Mesodermal cell (in vitro differentiated cells): ENCODE measurements around the gene FRYL.

Source experiments
- H3K27ac ChIP-seq: 2 replicates; pipeline ENCODE4 v1.7.0; 2013; ENCODE audit warnings: mild to moderate bottlenecking, low read depth, low read length, moderate library complexity; ENCODE audit not compliant: severe bottlenecking
- H3K36me3 ChIP-seq: 2 replicates; pipeline ENCODE4 v1.7.1; 2013; ENCODE audit warnings: mild to moderate bottlenecking, low read length, moderate library complexity; ENCODE audit not compliant: control insufficient read depth, insufficient read depth
- H3K4me1 ChIP-seq: one replicate; pipeline ENCODE4 v1.7.1; 2013; ENCODE audit warnings: mild to moderate bottlenecking, low read length; ENCODE audit not compliant: insufficient read depth, control insufficient read depth, poor library complexity, severe bottlenecking
- H3K4me3 ChIP-seq: 2 replicates; pipeline ENCODE4 v1.7.0; 2013; ENCODE audit warnings: low read length, control low read depth, mild to moderate bottlenecking; ENCODE audit not compliant: insufficient read depth, poor library complexity, severe bottlenecking; ENCODE audit errors: extremely low read depth
- H3K9me3 ChIP-seq: 2 replicates; pipeline ENCODE4 v1.7.1; 2013; ENCODE audit warnings: mild to moderate bottlenecking, low read length, moderate library complexity; ENCODE audit not compliant: control insufficient read depth
- WGBS, 2 experiments: methylation state at CpG; one replicate each; pipeline ENCODE4 v1.1.5; 2013; ENCODE audit warnings: missing lambda C conversion rate in 2 of 2; ENCODE audit not compliant: insufficient coverage in 2 of 2; 5-methylcytosine and 5-hydroxymethylcytosine counted together

Gene FRYL

DNA sequence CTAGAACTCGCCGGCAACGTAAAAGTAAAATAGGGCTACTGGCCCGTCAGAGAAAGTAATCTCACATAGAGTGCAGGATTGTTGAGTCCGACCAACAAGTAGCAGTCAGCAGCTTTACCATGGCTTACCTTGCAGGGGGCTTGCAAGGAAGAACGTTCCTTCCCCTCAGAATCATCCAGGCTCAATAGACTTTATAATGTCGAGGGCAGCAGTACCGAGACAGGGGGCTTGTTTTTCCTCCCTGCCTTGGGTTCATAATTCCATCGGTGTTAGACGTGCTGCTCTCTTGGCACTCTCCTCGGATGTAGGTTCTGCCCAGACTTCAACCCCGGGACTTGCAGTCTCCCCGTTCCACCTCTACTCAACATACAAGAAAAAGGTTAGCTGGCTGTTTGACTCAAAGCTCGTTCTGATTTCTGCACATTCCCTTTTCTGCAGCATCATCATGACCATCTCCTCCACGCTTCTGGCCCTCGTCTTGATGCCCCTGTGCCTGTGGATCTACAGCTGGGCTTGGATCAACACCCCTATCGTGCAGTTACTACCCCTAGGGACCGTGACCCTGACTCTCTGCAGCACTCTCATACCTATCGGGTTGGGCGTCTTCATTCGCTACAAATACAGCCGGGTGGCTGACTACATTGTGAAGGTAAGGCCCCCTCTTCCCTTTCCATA lies 295.4 kb downstream of the FRYL start:
- Histone ChIP-seq H3K36me3 (no peaks in the 10 kb centered on the region), H3K4me3 (no peak overlapping the region), H3K9me3 (no peaks in the 10 kb centered on the region), H3K4me1 (peaks cover 3% of the 10 kb centered on the region), H3K27ac (no peak overlapping the region)
- 88 to 90% methylated on average over 17 to 22 of the region's 22 CpGs for WGBS, 2 experiments

DNA sequence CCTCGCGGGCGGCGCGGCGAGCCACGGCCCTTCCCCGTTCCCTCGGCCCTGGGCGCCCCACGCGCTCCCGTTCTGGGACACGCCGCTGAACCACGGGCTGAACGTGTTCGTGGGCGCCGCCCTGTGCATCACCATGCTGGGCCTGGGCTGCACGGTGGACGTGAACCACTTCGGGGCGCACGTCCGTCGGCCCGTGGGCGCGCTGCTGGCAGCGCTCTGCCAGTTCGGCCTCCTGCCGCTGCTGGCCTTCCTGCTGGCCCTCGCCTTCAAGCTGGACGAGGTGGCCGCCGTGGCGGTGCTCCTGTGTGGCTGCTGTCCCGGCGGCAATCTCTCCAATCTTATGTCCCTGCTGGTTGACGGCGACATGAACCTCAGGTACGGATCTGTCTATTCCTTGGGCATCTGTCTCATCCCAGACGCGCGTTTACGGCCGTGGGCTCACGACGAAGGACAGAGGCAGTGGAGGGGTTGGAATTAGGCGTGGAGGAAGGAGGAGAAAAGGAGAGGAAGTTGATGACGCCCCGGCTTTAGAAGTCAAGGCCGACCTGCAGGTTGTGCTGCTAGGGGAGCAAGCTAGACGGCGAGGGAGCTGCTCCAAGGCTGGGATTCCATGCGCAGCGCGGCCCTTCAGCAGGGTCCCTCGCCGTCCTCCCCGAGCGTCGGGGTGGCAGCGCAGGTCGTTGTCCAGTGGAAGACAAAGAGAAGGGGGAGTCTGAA lies 296.1 kb downstream of the FRYL start:
- H3K4me1 ChIP-seq, result peaks cover 3% of the 10 kb centered on the region
- peak overlapping the region; percentile 43 for H3K4me3 ChIP-seq
- WGBS, 2 experiments, result 65 to 74% methylated on average over 59 to 61 of the region's 66 CpGs
- no peaks in the 10 kb centered on the region for H3K9me3 ChIP-seq
- H3K36me3 ChIP-seq, result no peaks in the 10 kb centered on the region
- no peak overlapping the region for H3K27ac ChIP-seq

DNA sequence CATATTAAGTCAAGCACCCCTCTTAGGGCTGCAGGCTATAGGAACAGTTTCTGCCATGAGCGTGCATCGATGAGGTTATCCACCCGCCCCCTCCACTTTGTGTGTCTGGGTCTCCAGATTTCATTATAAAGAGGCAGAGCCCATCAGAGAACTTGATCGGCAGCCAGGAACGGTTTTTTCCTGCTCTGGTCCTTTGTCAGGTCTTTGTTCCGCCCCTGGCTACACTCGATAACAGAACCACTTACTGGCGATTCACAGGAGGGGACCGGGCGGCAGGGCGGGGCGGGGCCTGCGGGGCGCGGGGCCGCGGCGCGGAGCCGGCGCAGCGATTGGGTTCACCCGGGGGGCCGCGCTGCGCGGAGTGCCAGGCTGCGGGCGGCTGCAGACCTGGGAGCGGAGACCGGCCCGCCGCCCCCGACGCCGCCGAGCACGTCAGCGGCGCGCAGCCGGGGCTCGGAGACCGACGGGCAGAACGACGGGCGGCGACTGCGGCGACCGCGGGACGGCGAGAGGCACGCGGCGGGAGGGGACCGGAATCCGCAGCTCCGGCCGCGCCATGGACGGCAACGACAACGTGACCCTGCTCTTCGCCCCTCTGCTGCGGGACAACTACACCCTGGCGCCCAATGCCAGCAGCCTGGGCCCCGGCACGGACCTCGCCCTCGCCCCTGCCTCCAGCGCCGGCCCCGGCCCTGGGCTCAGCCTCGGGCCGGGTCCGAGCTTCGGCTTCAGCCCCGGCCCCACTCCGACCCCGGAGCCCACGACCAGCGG lies 296.9 kb downstream of the FRYL start, which contains the start of gene SLC10A4:
Gene SLC10A4, plus strand, starts transcription at position 338 of the 771 bp plus-strand sequence. Its CDS starts 219 bp downstream, at position 557.
- no peak within 1 kb of the TSS for H3K27ac ChIP-seq
- peaks cover 3% of the 10 kb centered on the region for H3K4me1 ChIP-seq
- H3K36me3 ChIP-seq, result no peaks in the 10 kb centered on the region
- H3K9me3 ChIP-seq, result no peaks in the 10 kb centered on the region
- 3 to 5% methylated on average over 79 to 81 of the region's 85 CpGs for WGBS, 2 experiments
- peak within 1 kb of the TSS; percentile 43 for H3K4me3 ChIP-seq

DNA sequence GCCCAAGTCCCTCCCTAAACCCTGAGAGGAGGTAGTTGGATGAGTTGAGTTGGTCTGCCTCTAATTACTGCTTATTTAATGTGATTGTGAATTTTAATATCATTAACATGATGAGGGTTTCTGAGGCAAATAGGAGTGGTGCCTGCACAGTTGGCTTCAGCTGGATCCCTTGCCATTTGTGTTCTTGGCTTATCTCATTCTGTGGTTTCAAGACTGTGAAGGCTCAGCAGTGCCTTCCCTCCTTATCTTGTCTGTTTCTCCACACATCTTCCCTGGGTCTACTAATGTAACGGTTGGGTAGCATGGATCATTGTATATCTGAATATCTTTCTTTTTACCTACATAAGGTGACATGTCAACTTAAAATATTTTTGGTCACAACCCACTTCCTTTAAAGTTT lies 298.5 kb downstream of the FRYL start:
- Histone ChIP-seq H3K4me3 (no peak overlapping the region), H3K36me3 (no peaks in the 10 kb centered on the region), H3K9me3 (no peaks in the 10 kb centered on the region), H3K4me1 (peaks cover 3% of the 10 kb centered on the region), H3K27ac (no peak overlapping the region)
- WGBS, 2 experiments, result no CpG with 5 or more reads among the region's 1 CpG

DNA sequence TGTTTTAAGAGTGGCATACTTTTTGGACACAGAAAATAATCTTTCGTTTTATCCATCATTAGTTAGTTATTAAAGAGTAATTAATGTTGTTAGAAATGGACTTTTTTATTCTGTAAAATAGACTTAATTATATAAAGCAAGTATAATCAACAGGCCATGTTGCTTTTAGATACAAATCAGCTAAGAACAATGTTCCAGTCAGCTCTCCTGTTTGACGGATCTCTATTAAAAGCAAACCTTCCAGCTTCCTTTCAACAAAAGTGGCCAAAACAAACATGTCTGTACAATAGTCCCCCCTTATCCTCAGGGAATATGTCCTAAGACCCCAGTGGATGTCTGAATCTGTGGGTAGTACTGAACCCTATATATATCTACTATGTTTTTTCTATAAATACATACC lies 301.8 kb downstream of the FRYL start:
- H3K9me3 ChIP-seq, result no peaks in the 10 kb centered on the region
- H3K27ac ChIP-seq, result no peak overlapping the region
- H3K36me3 ChIP-seq, result no peaks in the 10 kb centered on the region
- WGBS, 2 experiments, result no CpG with 5 or more reads among the region's 2 CpGs
- peaks cover 3% of the 10 kb centered on the region for H3K4me1 ChIP-seq
- no peak overlapping the region for H3K4me3 ChIP-seq

DNA sequence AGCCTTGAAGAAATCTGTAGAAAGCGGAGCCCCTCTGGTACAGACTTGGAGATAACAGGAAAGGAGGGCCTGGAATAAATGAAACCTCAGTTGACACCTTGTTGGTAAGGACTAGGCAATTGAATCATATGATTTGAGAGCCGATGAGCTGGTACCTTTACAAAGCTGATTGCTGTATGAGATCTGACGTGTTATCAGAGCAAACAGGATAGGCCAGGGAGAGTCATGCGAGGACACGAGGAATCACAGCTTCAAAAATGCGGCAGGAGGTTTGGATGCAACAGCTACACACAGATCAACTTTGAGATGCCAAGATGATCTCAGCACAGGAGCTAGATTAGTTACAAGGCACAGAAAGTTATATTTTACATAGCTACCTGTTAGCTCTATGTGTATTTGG lies 304.3 kb downstream of the FRYL start:
- H3K27ac ChIP-seq, result no peak overlapping the region
- H3K4me3 ChIP-seq, result no peak overlapping the region
- 93 to 99% methylated on average over 6 of the region's 6 CpGs for WGBS, 2 experiments
- no peaks in the 10 kb centered on the region for H3K4me1 ChIP-seq
- H3K36me3 ChIP-seq, result no peaks in the 10 kb centered on the region
- no peaks in the 10 kb centered on the region for H3K9me3 ChIP-seq

DNA sequence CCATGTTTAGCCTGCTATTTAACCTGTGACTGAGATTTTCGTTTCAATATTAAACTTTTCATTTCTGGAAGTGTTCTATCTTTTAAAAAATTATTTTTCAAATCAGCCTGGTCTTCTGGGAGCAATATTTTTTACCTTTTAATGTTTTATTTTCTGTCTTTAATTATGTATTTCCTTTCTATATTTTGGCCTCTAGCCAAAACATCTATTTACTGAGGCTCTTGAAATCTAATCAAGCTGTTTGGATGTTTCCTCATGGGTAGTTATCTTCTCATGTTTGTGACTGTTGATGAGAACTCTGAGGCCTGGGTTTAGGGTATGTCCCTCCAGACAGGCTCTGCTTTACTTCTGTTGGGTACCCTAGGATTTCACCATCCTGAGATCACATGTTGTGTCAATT lies 307.3 kb downstream of the FRYL start:
- Histone ChIP-seq H3K27ac (no peak overlapping the region), H3K4me3 (no peak overlapping the region), H3K9me3 (no peaks in the 10 kb centered on the region), H3K4me1 (no peaks in the 10 kb centered on the region), H3K36me3 (no peaks in the 10 kb centered on the region)
- no CpG with 5 or more reads among the region's 1 CpG for WGBS, 2 experiments

DNA sequence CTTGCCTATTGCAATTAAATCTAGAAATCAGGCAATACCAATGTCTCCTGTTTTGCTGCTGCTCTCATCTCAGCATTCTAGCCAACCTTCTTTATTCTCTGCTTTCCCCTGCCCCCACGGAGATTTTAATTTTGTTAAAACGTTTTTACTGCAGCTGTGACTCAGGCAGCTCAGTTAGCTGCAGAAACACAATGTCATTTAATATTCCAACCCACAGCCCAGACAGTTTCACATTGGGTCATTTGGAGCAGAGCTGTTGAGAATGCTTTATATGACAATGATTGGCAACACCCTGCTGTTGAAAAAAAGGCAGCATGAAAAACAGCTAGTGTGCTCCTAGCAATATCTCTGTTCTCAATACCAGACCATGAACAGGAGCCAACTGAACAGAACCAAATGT lies 309.5 kb downstream of the FRYL start:
- no peaks in the 10 kb centered on the region for H3K4me1 ChIP-seq
- H3K9me3 ChIP-seq, result no peaks in the 10 kb centered on the region
- no peak overlapping the region for H3K4me3 ChIP-seq
- no peak overlapping the region for H3K27ac ChIP-seq
- H3K36me3 ChIP-seq, result no peaks in the 10 kb centered on the region
- 40% methylated on average over 1 of the region's 2 CpGs; no CpG with 5 or more reads in 1 of the 2 experiments for WGBS, 2 experiments

DNA sequence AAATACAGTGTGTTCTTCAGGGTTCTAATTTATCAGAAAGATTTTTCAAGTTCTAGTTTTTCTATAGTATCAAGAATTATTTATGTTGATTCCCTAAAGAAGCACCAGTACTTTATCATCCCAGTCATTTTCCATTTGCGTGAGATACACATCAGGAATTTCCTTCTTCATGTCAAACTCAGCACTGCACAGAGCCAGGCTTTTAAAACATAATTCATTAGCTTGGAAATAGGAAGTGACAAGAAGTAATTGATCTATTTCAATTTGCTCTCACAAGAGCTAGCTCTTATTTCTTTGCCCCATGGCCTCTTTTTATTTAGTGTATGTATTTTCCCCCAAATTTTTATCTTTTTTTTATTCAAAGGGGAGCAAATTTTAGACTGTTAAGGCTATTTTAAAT lies 309.9 kb downstream of the FRYL start:
- no CpG with 5 or more reads among the region's 1 CpG for WGBS, 2 experiments
- Histone ChIP-seq H3K4me1 (no peaks in the 10 kb centered on the region), H3K9me3 (no peaks in the 10 kb centered on the region), H3K36me3 (no peaks in the 10 kb centered on the region), H3K4me3 (no peak overlapping the region), H3K27ac (no peak overlapping the region)

DNA sequence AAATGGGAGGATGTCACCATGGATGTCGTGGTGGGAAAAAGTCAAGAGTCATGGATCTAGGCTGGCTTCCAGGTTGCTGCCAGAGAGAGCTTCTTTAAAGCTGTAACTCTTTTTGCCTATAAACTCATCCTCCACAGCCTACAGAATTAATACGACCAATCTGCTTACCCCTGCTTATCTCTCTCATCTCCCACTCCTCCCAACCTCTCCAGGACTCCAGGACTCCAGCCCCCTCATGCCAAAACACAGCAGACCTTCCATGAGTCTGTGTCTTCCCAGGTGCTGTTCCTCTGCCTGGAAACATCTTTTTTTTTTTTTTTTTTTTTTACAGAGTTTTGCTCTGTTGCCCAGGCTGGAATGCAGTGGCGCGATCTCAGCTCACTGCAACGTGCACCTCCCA lies 312.2 kb downstream of the FRYL start:
- Histone ChIP-seq H3K9me3 (no peaks in the 10 kb centered on the region), H3K36me3 (no peaks in the 10 kb centered on the region), H3K27ac (no peak overlapping the region), H3K4me1 (no peaks in the 10 kb centered on the region), H3K4me3 (no peak overlapping the region)
- WGBS, 2 experiments, result 78 to 100% methylated on average over 2 to 5 of the region's 5 CpGs
